ENCODE data around the gene PSG5.
"Not testable (repeated sequence)": the region's sequence is repeated elsewhere in the genome, so short reads cannot be mapped to it uniquely, and the experiment has no call there.

- not testable (repeated sequence) for TF ChIP-seq CTCF (IDR thresholded peaks at IDR 0.05; ENCODE audit: low read depth, low read length); POLR2A (IDR thresholded peaks at IDR 0.05; ENCODE audit: extremely low read depth, insufficient read length); MYC (IDR thresholded peaks at IDR 0.05; ENCODE audit: low read depth, low read length); MAX (IDR thresholded peaks at IDR 0.05; ENCODE audit: low read depth, low read length)
These were observed 35.6 kb upstream of the PSG5 start for GRCh38 chr19:43221891-43222290.

All from NB4 (cell line).